OCI-LY1 (cell line): Measurements from ENCODE around the gene KRTAP2-1.

Experiments
- EZH2 ChIP-seq: fragments of 200-600 bp; sonication (generic), shearing (Covaris generic); IDR thresholded peaks from 2 replicates; pipeline ENCODE4 v1.8.0; 2017; ENCODE audit warnings: borderline replicate concordance, mixed run types, mild to moderate bottlenecking, antibody characterized with exemption, low read length, moderate library complexity, mixed read lengths
- TF ChIP-seq, protein P1 (sequence below): fragments of 200-600 bp; sonication (generic), shearing (Covaris generic); IDR thresholded peaks from 2 replicates; pipeline ENCODE4 v1.5.1; 2017; ENCODE audit warnings: mild to moderate bottlenecking, antibody characterized with exemption, low read length, moderate library complexity, mixed read lengths

DNA sequence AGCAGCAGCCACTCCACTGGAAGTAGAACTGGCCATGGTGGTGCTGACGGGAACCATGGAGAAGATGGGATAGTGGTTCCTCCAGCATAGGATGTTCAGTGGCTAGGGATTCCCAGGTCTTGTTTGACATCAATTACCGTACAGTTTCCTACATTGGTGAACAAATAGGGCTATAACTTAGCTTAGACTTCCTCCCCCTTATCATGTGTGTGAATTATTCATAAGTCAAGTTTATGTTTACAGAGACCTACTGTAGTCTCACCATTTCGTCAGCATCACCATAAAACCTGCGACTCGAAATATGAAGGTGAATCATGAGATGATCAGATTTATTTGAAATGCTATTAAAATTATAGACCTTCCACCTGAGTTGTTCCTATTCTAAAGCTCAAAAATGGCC is 11.6 kb upstream of the KRTAP2-1 start:
- TF ChIP-seq, protein P1, sequence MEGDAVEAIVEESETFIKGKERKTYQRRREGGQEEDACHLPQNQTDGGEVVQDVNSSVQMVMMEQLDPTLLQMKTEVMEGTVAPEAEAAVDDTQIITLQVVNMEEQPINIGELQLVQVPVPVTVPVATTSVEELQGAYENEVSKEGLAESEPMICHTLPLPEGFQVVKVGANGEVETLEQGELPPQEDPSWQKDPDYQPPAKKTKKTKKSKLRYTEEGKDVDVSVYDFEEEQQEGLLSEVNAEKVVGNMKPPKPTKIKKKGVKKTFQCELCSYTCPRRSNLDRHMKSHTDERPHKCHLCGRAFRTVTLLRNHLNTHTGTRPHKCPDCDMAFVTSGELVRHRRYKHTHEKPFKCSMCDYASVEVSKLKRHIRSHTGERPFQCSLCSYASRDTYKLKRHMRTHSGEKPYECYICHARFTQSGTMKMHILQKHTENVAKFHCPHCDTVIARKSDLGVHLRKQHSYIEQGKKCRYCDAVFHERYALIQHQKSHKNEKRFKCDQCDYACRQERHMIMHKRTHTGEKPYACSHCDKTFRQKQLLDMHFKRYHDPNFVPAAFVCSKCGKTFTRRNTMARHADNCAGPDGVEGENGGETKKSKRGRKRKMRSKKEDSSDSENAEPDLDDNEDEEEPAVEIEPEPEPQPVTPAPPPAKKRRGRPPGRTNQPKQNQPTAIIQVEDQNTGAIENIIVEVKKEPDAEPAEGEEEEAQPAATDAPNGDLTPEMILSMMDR: no peak
- TF ChIP-seq EZH2: no peak
